Vagina (tissue), 2 donors: Measurements from ENCODE around the gene KCNC3.

Source experiments
- POLR2A ChIP-seq, 2 donors: fragments of 450-650 bp; IDR thresholded peaks; one replicate each; pipeline ENCODE4 v1.6.1; 2017; ENCODE audit warnings: antibody characterized with exemption in 2 of 2, mild to moderate bottlenecking in 2 of 2, moderate library complexity in 2 of 2
- TF ChIP-seq, protein P1 (sequence below), 3 experiments: fragments of 450-650 bp in 2 of 3; fragments of 200-600 bp in 1 of 3; sonication (generic) in 1 of 3; IDR thresholded peaks; one replicate each; pipeline ENCODE4 v1.5.1; 2017 to 2019; ENCODE audit warnings: antibody characterized with exemption in 3 of 3, mild to moderate bottlenecking in 2 of 3, moderate library complexity in 2 of 3

DNA sequence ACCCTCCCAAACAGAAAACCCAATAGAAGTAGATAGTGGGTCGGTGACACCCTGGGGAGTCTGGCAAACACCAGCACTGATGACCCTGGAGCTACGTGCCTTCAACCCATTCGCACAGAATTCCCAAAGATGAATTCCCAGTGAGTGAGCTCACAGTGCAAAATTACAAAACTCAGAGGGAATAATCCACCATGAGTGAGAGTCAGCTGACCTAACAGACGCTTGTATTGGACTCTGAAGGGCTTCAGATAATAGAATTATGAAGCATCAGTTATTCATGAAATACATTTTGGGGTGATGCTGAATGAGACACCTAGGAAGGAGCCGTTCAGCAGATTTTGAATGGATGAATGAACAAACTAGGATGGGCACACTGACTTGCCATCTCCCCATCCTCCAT lies 40.2 kb downstream of the KCNC3 start:
- TF ChIP-seq, protein P1, sequence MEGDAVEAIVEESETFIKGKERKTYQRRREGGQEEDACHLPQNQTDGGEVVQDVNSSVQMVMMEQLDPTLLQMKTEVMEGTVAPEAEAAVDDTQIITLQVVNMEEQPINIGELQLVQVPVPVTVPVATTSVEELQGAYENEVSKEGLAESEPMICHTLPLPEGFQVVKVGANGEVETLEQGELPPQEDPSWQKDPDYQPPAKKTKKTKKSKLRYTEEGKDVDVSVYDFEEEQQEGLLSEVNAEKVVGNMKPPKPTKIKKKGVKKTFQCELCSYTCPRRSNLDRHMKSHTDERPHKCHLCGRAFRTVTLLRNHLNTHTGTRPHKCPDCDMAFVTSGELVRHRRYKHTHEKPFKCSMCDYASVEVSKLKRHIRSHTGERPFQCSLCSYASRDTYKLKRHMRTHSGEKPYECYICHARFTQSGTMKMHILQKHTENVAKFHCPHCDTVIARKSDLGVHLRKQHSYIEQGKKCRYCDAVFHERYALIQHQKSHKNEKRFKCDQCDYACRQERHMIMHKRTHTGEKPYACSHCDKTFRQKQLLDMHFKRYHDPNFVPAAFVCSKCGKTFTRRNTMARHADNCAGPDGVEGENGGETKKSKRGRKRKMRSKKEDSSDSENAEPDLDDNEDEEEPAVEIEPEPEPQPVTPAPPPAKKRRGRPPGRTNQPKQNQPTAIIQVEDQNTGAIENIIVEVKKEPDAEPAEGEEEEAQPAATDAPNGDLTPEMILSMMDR (IDR thresholded peaks at IDR 0.05) = no peak
- TF ChIP-seq POLR2A (IDR thresholded peaks at IDR 0.05) = no peak
